HEK293 (cell line): ENCODE measurements around the gene LARGE1.

ENCODE experiments used
- CTCF ChIP-seq: fragments of 450-650 bp; formaldehyde crosslinking; IDR thresholded peaks from 2 replicates; pipeline ENCODE4 v1.5.1; 2016; ENCODE audit warnings: missing biosample characterization, missing genetic modification characterization
- INSM2 ChIP-seq: fragments of 450-650 bp; formaldehyde crosslinking; IDR thresholded peaks from 2 replicates; pipeline ENCODE4 v1.5.1; 2016; ENCODE audit warnings: missing biosample characterization, missing genetic modification characterization
- SETDB1 ChIP-seq: IDR thresholded peaks from one replicate; pipeline ENCODE4 v1.6.1; 2017; ENCODE audit warnings: mild to moderate bottlenecking, low read length, moderate library complexity, mixed read lengths; ENCODE audit not compliant: insufficient read length
- TCF7L2 ChIP-seq: IDR thresholded peaks from 2 replicates; pipeline ENCODE4 v1.6.1; 2011; ENCODE audit warnings: low read depth, mild to moderate bottlenecking, inconsistent platforms, low read length, moderate library complexity, borderline replicate concordance
- YY1 ChIP-seq: fragments of 450-650 bp; formaldehyde crosslinking; IDR thresholded peaks from 2 replicates; pipeline ENCODE4 v1.5.1; 2018; ENCODE audit warnings: missing biosample characterization, missing genetic modification characterization
- ZNF16 ChIP-seq: fragments of 450-650 bp; formaldehyde crosslinking; IDR thresholded peaks from 2 replicates; pipeline ENCODE4 v1.5.1; 2016; ENCODE audit warnings: low read depth, missing biosample characterization, missing genetic modification characterization
- ZNF510 ChIP-seq: fragments of 450-650 bp; formaldehyde crosslinking; IDR thresholded peaks from 2 replicates; pipeline ENCODE4 v1.5.1; 2018; ENCODE audit warnings: mild to moderate bottlenecking, missing genetic modification characterization, missing biosample characterization; ENCODE audit not compliant: insufficient replicate concordance

GRCh38 chr22:33539202-33539901 is 380.9 kb downstream of the LARGE1 start:
- no peak for TF ChIP-seq TCF7L2
- TF ChIP-seq SETDB1, result no peak
- TF ChIP-seq CTCF (tag by site-specific recombination), result no peak
- no peak for TF ChIP-seq ZNF510 (tag by site-specific recombination)
- no peak for TF ChIP-seq ZNF16 (tag by site-specific recombination)
- TF ChIP-seq YY1 (tag by site-specific recombination), result no peak
- no peak for TF ChIP-seq INSM2 (tag by site-specific recombination)
